Smooth muscle cell (in vitro differentiated cells): ENCODE results near the gene PDE4D. TPM values are rescaled to one million over a fixed set of nuclear protein-coding genes. Genes with fewer than 3 reads are reported as not detected.
A peak's percentile ranks its signal among the peaks of the same experiment; 100 is the strongest.

Experiments used
- DNase-seq: peaks from one replicate; lab custom pipeline; 2025; ENCODE audit not compliant: unreplicated experiment; lab: John Stamatoyannopoulos, UW
- H2AFZ ChIP-seq: fragments of 200-600 bp; sonication (generic); 2 replicates; pipeline ENCODE4 v1.6.0; 2016; ENCODE audit warnings: antibody characterized with exemption, low read depth, mild to moderate bottlenecking
- H3F3A ChIP-seq: fragments of 200-600 bp; sonication (generic); 2 replicates; pipeline ENCODE4 v1.6.0; 2017; ENCODE audit warnings: antibody characterized with exemption, low read depth
- H3K27ac ChIP-seq: fragments of 200-600 bp; sonication (generic); 2 replicates; pipeline ENCODE4 v1.5.1; 2016; ENCODE audit warnings: low read depth, mild to moderate bottlenecking
- H3K27me3 ChIP-seq: fragments of 200-600 bp; sonication (generic); 2 replicates; pipeline ENCODE4 v1.6.1; 2016; ENCODE audit warnings: low read depth, mild to moderate bottlenecking
- H3K36me3 ChIP-seq: fragments of 200-600 bp; sonication (generic); 2 replicates; pipeline ENCODE4 v1.5.1; 2016; ENCODE audit warnings: low read depth
- H3K4me1 ChIP-seq: fragments of 200-600 bp; sonication (generic); 2 replicates; pipeline ENCODE4 v1.5.1; 2016; ENCODE audit warnings: low read depth
- H3K4me2 ChIP-seq: fragments of 200-600 bp; sonication (generic); 2 replicates; pipeline ENCODE4 v1.6.0; 2016; ENCODE audit warnings: mild to moderate bottlenecking
- H3K4me3 ChIP-seq: fragments of 200-600 bp; sonication (generic); 2 replicates; pipeline ENCODE4 v1.5.1; 2016; ENCODE audit warnings: mild to moderate bottlenecking
- H3K79me2 ChIP-seq: fragments of 200-600 bp; sonication (generic); 2 replicates; pipeline ENCODE4 v1.6.0; 2016; ENCODE audit warnings: low read depth, mild to moderate bottlenecking
- H3K9ac ChIP-seq: fragments of 200-600 bp; sonication (generic); 2 replicates; pipeline ENCODE4 v1.6.0; 2016; ENCODE audit warnings: low read depth
- H3K9me3 ChIP-seq: fragments of 200-600 bp; sonication (generic); replicated peaks from 2 replicates; pipeline ENCODE4 v1.5.1; 2016; ENCODE audit warnings: low read depth
- H4K20me1 ChIP-seq: fragments of 200-600 bp; sonication (generic); 2 replicates; pipeline ENCODE4 v1.6.0; 2016; ENCODE audit warnings: low read depth
- CTCF ChIP-seq: fragments of 200-600 bp; sonication (generic); IDR thresholded peaks from 2 replicates; pipeline ENCODE4 v1.5.1; 2017; ENCODE audit warnings: borderline replicate concordance, mild to moderate bottlenecking, antibody characterized with exemption; ENCODE audit not compliant: insufficient read depth, poor library complexity, severe bottlenecking
- WGBS: methylation state at CpG from one replicate; pipeline ENCODE4 v1.1.7; 2016; ENCODE audit warnings: low lambda C conversion rate; 5-methylcytosine and 5-hydroxymethylcytosine counted together
- polyA plus RNA-seq: library from polyadenylated mRNA; unstranded; fragments of >200 nt; fragmentation: Nextera tagmentation; extraction: Ambion mirVana; gene quantifications from 2 replicates; pipeline ENCODE4 v1.2.1, GENCODE V29; 2016
- total RNA-seq: library from RNA; depleted of rRNA; stranded (reverse); fragments of >200 nt; gene quantifications from 2 replicates; pipeline ENCODE4 v1.2.3, GENCODE V29; 2014

PDE4D gene
- total and polyA plus RNA-seq, 2 experiments from 2014 or later: 16.4 to 61.0 TPM

- no peaks in the 10 kb centered on the region for H3K27me3 ChIP-seq
- H2AFZ ChIP-seq: no peak overlapping the region
- peak overlapping the region; percentile 14 for H3K27ac ChIP-seq
- peaks cover 60% of the 10 kb centered on the region for H4K20me1 ChIP-seq
- no peaks in the 10 kb centered on the region for H3K36me3 ChIP-seq
- peaks cover 96% of the 10 kb centered on the region for H3K79me2 ChIP-seq
- no peaks in the 10 kb centered on the region for H3K9me3 ChIP-seq
- no peak overlapping the region for H3K4me2 ChIP-seq
- no peak for TF ChIP-seq CTCF
- no peak overlapping the region for H3K4me3 ChIP-seq
- 72% methylated on average over 1 of the region's 1 CpG for WGBS
- H3F3A ChIP-seq: peaks cover 12% of the 10 kb centered on the region
- DNase-seq: no peak
- no peak overlapping the region for H3K9ac ChIP-seq
- H3K4me1 ChIP-seq: no peaks in the 10 kb centered on the region
Measured at GRCh38 chr5:59025734-59026133, 867.8 kb downstream of the PDE4D start.

- peak overlapping the region; percentile 84 for H3K27ac ChIP-seq
- 76% methylated on average over 7 of the region's 7 CpGs for WGBS
- H3F3A ChIP-seq: peaks cover 9% of the 10 kb centered on the region
- H3K79me2 ChIP-seq: peaks cover 91% of the 10 kb centered on the region
- H3K27me3 ChIP-seq: no peaks in the 10 kb centered on the region
- H3K4me1 ChIP-seq: no peaks in the 10 kb centered on the region
- H3K9ac ChIP-seq: no peak overlapping the region
- DNase-seq: no peak
- H3K4me2 ChIP-seq: no peak overlapping the region
- no peaks in the 10 kb centered on the region for H3K9me3 ChIP-seq
- no peaks in the 10 kb centered on the region for H3K36me3 ChIP-seq
- TF ChIP-seq CTCF: no peak
- peaks cover 78% of the 10 kb centered on the region for H4K20me1 ChIP-seq
- H2AFZ ChIP-seq: no peak overlapping the region
- no peak overlapping the region for H3K4me3 ChIP-seq
Measured at GRCh38 chr5:59021837-59022514, 871.5 kb downstream of the PDE4D start.

GRCh38 chr5:59021286-59021673 lies 872.2 kb downstream of the PDE4D start:
- Histone ChIP-seq H3K4me2 (no peak overlapping the region), H4K20me1 (peaks cover 72% of the 10 kb centered on the region), H3K4me3 (no peak overlapping the region), H3K9ac (no peak overlapping the region), H3K4me1 (no peaks in the 10 kb centered on the region), H3K79me2 (peaks cover 91% of the 10 kb centered on the region), H2AFZ (no peak overlapping the region), H3K27me3 (no peaks in the 10 kb centered on the region), H3K27ac (peak overlapping the region; percentile 84), H3K9me3 (no peaks in the 10 kb centered on the region), H3K36me3 (no peaks in the 10 kb centered on the region), H3F3A (peaks cover 9% of the 10 kb centered on the region)
- no peak for TF ChIP-seq CTCF
- DNase-seq: no peak
